ENCODE results near the gene FHOD3.

FHOD3 gene

DNA sequence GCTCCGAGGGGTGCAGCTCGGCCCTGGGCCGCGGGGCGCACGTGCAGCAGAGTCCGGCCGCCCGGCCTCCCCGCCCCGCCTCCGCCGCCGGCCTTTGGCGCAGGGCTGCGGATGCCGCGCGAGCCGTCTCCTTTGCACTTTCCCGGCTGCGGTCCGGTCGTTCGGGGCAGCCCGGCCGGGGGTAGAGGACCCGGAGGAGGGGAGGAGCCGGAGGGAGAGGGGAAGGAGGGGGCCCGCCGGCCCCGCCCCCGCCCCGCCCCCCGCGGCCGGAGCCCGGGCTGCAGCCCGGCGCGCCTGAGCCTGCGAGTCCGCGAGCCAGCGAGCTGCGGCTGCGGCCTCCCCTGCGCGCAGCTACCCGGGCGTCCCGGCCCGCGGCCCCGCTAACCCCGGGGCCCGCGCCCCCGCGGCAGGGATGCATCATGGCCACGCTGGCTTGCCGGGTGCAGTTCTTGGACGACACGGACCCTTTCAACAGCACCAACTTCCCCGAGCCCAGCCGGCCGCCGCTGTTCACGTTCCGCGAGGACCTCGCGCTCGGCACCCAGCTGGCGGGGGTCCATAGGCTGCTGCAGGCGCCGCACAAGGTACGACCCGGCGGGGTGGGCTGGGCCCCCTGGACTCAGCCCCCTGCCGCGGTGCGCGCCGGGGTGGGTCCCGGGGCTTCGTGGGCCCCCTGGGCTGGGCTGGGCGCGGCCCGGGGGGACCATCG, at the start of gene FHOD3:
Gene FHOD3 (plus strand): TSS at position 297 of the 709 bp plus-strand sequence. CDS start 123 bp downstream, at position 420.
- DNase-seq, result peak; percentile 19

- DNase-seq, result no peak
Observed at GRCh38 chr18:36249392-36249791, 48.1 kb upstream of the FHOD3 start.

DNA sequence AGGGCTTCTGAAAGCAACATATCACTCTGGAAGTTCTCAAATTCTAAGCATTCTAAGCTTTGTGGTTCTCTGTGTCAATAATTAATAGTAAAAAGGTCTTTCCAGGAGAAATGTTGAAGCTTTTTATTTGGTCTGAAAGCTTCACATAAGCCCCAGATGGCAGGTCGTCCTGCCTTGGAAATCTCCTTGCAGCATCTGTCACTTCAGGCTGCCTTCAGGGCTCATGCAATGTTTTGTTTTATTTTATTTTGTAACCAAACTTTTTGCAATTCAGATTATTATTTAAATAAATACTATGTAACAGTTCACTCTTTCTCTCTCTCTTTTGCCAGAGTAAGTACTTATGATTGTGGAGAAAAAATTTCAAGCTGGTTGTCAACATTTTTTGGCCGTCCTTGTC, 46.7 kb upstream of the FHOD3 start:
- no peak for DNase-seq

DNA sequence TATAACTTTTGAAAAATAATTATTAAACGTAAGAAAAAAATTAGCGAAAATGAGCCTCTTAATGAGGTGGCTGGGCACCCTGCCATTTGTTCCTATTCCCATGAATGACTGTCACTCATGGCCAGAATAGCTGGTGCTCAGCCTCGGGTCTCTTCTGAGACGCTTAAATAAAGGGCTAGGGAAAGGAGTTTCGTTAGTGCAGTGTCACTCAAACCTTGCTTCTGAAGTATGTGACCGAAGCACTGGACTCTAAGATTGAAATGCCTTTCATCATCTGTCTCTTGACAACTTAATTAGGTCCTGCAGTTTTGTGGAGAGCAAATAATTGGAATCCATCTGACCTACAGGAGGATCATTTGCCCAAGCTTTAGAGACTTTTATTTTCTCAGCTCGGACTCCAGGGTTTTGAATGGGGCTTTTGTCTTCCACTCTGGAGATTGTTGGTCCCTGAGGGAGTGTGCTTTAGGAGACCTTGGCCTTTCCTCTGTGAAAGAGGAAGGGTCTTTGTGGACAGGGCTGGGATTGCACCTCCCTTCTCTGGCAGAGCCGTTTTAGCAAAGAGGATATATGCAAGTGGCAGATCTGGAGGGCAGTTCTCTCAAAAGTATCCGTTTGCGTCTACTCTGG, 42.3 kb upstream of the FHOD3 start:
- DNase-seq, result no peak

DNA sequence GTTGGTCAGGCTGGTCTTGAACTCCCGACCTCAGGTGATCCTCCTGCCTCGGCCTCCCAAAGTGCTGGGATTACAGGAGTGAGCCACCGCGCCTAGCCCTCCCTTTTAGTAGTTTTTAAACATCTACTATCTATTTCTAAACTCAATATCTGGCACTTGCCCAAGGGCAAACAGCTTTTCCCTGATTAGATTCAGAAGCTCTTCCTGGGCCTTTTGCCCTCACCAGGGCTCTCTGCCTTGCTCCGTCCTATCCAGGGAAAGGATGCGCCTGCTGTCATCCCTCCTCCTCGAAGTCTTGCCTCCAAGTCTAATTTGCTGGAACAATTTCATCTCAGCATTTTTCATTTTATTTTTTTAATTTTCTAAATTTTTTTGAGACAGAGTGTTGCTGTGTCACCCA, 41.4 kb upstream of the FHOD3 start:
- no peak for DNase-seq

DNA sequence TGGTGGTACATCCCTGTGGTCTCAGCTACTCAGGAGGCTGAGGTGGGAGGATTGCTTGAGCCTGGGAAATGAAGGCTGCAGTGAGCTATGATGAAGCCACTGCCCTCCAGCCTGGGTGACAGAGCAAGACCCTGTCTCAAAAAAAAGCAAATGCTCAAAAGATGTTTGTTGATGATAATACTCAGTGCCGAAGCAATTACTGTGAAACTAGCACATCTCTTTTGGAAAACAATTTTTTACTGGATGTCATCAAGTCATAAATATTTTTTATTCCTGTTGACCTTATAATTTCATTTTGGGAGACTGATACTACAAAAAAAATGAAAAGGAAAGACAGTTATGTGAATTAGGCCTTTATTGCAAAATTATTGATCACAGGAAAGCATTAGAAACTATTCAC, 34.5 kb upstream of the FHOD3 start:
- no peak for DNase-seq

- DNase-seq, result peak; percentile 67
Observed at GRCh38 chr18:36264283-36264682, 33.2 kb upstream of the FHOD3 start.

GRCh38 chr18:36265015-36265414, 32.5 kb upstream of the FHOD3 start:
- peak; percentile 86 for DNase-seq

DNA sequence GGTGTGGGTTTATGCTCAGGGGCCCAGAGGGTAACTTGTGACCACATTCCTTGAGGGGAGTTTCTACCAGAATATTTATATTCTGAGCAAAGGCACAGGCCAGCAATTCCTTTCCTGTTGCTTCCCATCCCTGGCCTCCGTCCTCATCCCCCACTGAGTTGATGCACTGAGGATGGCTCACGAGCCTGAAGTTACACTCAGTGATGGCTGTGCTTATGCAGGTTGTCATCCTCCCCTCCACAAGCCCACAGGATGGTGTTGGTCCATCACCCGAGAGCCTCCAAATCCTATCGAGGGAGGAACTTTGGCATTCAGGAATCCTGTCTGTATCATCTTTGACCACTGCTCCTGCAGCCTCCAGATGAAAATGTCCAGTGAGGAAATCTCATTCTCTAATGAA, 28.4 kb upstream of the FHOD3 start:
- DNase-seq, result no peak

GRCh38 chr18:36271153-36271552, 26.4 kb upstream of the FHOD3 start:
- DNase-seq, result no peak

DNA sequence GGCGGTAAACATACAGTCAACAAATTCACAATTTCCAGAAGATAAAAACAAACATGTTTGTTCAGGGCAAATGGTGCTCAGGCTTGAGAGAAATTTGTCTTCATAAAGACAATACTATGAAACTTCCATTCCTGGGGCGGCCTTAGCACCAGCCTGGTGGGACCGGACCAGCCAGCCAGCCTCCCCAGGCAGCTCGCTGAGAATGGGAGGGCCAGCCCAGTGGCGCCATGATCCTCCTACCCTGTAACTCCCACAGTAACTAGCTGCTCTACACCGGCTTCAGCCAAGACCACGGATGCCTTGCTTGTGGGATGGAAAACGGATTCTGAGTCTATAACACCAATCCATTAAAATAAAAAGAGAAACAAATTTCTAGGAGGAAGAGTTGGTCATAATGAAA, 24.2 kb upstream of the FHOD3 start:
- no peak for DNase-seq

- DNase-seq, result no peak
Observed at GRCh38 chr18:36274083-36274715, 23.3 kb upstream of the FHOD3 start.

- DNase-seq, result no peak
Observed at GRCh38 chr18:36275561-36275960, 22.0 kb upstream of the FHOD3 start.

DNA sequence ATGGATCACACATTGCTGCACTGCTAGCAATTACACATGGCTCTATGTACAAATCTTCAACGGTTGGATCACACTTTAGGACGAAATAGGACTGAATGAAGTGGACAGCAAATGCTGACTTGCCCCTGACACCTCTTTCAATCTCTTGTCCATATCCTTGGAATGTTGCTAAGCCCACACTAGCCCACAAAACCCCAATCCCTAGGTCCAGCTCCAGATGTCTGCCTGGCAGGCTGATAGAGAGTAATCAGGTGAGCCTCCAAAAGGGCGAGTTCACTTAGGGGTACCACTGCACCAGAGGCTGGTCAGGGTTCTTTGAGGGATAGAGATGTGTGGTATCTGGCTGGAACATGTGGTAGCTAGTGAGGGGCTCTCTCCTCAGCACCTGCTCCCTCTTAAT, 18.5 kb upstream of the FHOD3 start:
- DNase-seq, result no peak

DNA sequence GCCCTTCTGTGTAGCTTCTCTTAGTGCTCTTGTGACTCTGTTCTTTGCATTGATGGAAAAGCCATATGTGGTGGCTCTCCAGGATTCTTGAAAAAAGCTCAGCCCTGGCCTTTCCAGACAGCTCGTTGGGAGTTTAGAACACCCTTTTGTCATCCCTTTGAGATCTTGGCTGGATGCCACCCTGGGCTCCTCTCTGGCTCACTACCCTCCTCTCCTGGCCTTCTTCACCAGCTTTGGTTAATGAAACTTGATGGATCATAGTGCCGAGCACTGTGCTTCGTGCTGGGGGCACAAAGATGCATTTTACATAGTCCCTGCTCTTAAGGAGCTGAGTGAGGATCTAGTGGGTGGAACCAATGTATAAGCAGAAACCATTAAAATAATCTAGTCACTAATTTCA, 15.6 kb upstream of the FHOD3 start:
- no peak for DNase-seq

GRCh38 chr18:36283448-36283847, 14.1 kb upstream of the FHOD3 start:
- no peak for DNase-seq

- DNase-seq, result no peak
Observed at GRCh38 chr18:36284268-36284667, 13.2 kb upstream of the FHOD3 start.

GRCh38 chr18:36284671-36285295, 12.7 kb upstream of the FHOD3 start:
- peak; percentile 74 for DNase-seq

GRCh38 chr18:36287653-36288052, 9.9 kb upstream of the FHOD3 start:
- no peak for DNase-seq

GRCh38 chr18:36288689-36289088, 8.8 kb upstream of the FHOD3 start:
- DNase-seq, result no peak

DNA sequence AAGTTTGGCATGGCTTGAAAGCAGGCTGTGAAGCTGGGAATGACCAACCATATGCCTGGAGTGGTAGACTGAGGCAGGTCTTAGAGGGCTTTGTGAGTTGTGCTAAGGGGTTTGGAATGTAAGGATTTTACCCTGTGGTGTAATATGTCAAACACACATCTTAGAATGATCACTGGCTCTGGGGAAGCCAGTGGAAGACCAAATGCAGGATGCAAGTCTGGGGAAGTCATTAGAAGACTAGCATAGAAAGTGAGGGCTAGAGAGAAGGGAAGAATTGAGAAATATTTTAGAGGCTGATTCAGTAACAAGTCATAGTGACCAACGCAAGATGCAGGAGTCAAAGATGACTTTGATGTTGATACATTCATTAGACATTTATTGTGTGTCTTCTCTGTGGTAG, 3.5 kb upstream of the FHOD3 start:
- DNase-seq, result no peak

DNA sequence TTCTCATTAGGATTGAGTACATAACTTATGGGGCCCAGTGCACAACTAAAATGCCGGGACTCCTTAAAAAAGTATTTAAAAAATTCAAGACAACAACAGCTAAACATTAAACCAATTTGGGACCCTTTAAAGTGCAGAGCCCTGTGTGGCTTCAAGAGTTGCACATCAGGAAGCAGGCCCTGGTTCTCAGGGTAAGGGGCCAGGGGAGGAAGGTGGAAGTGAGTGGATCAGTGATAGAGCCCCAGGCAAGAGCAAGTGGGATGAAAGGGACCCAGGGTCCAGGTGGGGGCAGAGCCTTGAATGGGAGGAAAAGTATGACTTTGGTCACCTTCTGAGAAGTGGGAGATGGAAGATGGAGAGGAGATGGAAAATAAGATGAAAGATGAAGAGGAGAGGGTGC, 2.3 kb upstream of the FHOD3 start:
- no peak for DNase-seq

- no peak for DNase-seq
Observed at GRCh38 chr18:36295880-36296301, 1.6 kb upstream of the FHOD3 start.

All from DMS79 treated with DMSO at 0.1 percent for 48 hours (cell line).